CD4-positive, alpha-beta T cell (primary cell): ENCODE results near the gene TMED7. TPM values are rescaled to one million over a fixed set of nuclear protein-coding genes. Genes with fewer than 3 reads are reported as not detected.

ENCODE experiments used
- ATAC-seq: fragments of 200-7000 bp; cut with Tn5 transposase; one replicate; pipeline ENCODE4 v1.10.0; 2022; ENCODE audit warnings: mild to moderate bottlenecking; ENCODE audit not compliant: poor library complexity
- CTCF ChIA-PET: fragments of 350-600 bp; sonication (Branson Sonifier 250); formaldehyde crosslinking; loops from one replicate; lab custom pipeline; 2021; ENCODE audit warnings: antibody characterized with exemption, inconsistent platforms; lab: Charles Lee
- POLR2A ChIA-PET: fragments of 350-600 bp; sonication (Branson Sonifier 250); formaldehyde crosslinking; loops from one replicate; lab custom pipeline; 2021; ENCODE audit warnings: antibody characterized with exemption, inconsistent platforms; lab: Charles Lee
- DNase-seq, 14 experiments: peaks; one replicate each; pipeline ENCODE4 v3.0.0-alpha.2; 2013 to 2020; ENCODE audit warnings: mixed read lengths in 2 of 14
- H3K27ac ChIP-seq, 2 donors: one replicate each; pipeline versions ENCODE4 v1.5.1 to v1.7.0; 2013; ENCODE audit warnings: low read length in 2 of 2, low read depth in 1 of 2, mild to moderate bottlenecking in 1 of 2
- H3K27me3 ChIP-seq, 2 experiments: 1 replicate in 1 of 2; 2 replicates in 1 of 2; pipeline versions ENCODE4 v1.6.1 to v1.7.0; 2013; ENCODE audit warnings: low read length in 2 of 2, control low read depth in 1 of 2, mild to moderate bottlenecking in 1 of 2, moderate library complexity in 1 of 2; ENCODE audit not compliant: insufficient read depth in 2 of 2, control insufficient read depth in 1 of 2
- H3K36me3 ChIP-seq: one replicate; pipeline ENCODE4 v1.6.1; 2013; ENCODE audit warnings: low read length, control low read depth; ENCODE audit not compliant: insufficient read depth
- H3K4me1 ChIP-seq: one replicate; pipeline ENCODE4 v1.6.1; 2013; ENCODE audit warnings: low read length, control low read depth; ENCODE audit not compliant: insufficient read depth
- H3K4me3 ChIP-seq: one replicate; pipeline ENCODE4 v1.5.1; 2013; ENCODE audit warnings: mild to moderate bottlenecking, low read length, moderate library complexity
- H3K9me3 ChIP-seq, 2 experiments: 1 replicate in 1 of 2; 2 replicates in 1 of 2; pipeline versions ENCODE4 v1.6.1 to v1.7.0; 2013; ENCODE audit warnings: low read length in 2 of 2, mild to moderate bottlenecking in 2 of 2, control low read depth in 1 of 2, moderate library complexity in 1 of 2; ENCODE audit not compliant: control insufficient read depth in 1 of 2, insufficient read depth in 1 of 2
- H3K27ac Mint-ChIP-seq: one replicate; pipeline ENCODE4 v1.8.0; 2020; ENCODE audit warnings: mixed read lengths
- H3K27me3 Mint-ChIP-seq: one replicate; pipeline ENCODE4 v1.8.0; 2021; ENCODE audit warnings: mixed read lengths
- H3K36me3 Mint-ChIP-seq: one replicate; pipeline ENCODE4 v1.8.0; 2021; ENCODE audit warnings: low read depth, mixed read lengths
- H3K4me1 Mint-ChIP-seq: one replicate; pipeline ENCODE4 v1.8.0; 2021; ENCODE audit warnings: low read depth, mixed read lengths
- H3K4me3 Mint-ChIP-seq: one replicate; pipeline ENCODE4 v1.8.0; 2020; ENCODE audit warnings: mild to moderate bottlenecking, mixed read lengths
- H3K9me3 Mint-ChIP-seq: one replicate; pipeline ENCODE4 v1.8.0; 2020; ENCODE audit warnings: mixed read lengths
- intact Hi-C, 2 experiments: fragments of 100-400 bp; cut with DNase I in 1 of 2; cut with micrococcal nuclease in 1 of 2; formaldehyde crosslinking; loops; one replicate each; pipeline versions ENCODE4 v1.15.1 to v1.9.0; 2023 to 2025; cut with DNase I, micrococcal nuclease
- total RNA-seq, 174 experiments: library from RNA in 2 of 174; stranded (reverse) in 2 of 174; gene quantifications; one replicate each; pipeline ENCODE4 v1.2.3 and lab custom pipeline; 2021 to 2026
- TF ChIP-seq, protein P1 (sequence below): fragments of 200-600 bp; IDR thresholded peaks from one replicate; pipeline ENCODE4 v1.8.0; 2022; ENCODE audit warnings: antibody characterized with exemption, mild to moderate bottlenecking

Gene TMED7
- total RNA-seq, 2 experiments from 2014 or later: 50.4 to 56.7 TPM

DNA sequence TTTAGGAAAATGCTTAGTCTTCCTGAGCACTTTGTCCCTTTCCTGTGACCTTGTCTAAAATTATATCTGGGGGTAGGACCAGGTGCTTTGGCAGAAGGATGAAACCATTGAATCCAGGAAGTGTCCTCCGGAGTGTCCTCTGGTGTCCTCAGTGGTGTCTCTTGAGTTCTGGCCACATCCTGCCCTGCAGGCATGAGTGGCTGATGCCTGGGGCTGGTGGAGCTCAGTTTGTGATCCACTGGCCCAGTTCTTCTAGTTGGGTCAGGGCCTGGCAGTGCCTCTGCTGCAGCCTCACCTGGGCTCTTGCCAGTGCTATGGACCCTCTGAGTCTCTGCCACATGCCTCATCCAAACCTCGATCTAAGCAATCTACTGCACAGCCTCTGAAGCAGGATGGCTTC, 14.4 kb upstream of the TMED7 start:
- ChIA-PET POLR2A (no interaction called here), CTCF (no interaction called here)
- Mint-ChIP-seq H3K4me1 (no peaks in the 10 kb centered on the region), H3K36me3 (no peaks in the 10 kb centered on the region), H3K4me3 (no peak overlapping the region), H3K27ac (no peak overlapping the region), H3K9me3 (no peaks in the 10 kb centered on the region), H3K27me3 (peaks cover 24% of the 10 kb centered on the region)
- no peak for DNase-seq
- Histone ChIP-seq H3K27ac (no peak overlapping the region), H3K27me3 (peaks cover 4 to 17% of the 10 kb centered on the region in 2 experiments), H3K4me3 (no peak overlapping the region), H3K36me3 (no peaks in the 10 kb centered on the region), H3K9me3 (no peaks in the 10 kb centered on the region), H3K4me1 (no peaks in the 10 kb centered on the region)
- intact Hi-C loops: no loop called here
- TF ChIP-seq, protein P1, sequence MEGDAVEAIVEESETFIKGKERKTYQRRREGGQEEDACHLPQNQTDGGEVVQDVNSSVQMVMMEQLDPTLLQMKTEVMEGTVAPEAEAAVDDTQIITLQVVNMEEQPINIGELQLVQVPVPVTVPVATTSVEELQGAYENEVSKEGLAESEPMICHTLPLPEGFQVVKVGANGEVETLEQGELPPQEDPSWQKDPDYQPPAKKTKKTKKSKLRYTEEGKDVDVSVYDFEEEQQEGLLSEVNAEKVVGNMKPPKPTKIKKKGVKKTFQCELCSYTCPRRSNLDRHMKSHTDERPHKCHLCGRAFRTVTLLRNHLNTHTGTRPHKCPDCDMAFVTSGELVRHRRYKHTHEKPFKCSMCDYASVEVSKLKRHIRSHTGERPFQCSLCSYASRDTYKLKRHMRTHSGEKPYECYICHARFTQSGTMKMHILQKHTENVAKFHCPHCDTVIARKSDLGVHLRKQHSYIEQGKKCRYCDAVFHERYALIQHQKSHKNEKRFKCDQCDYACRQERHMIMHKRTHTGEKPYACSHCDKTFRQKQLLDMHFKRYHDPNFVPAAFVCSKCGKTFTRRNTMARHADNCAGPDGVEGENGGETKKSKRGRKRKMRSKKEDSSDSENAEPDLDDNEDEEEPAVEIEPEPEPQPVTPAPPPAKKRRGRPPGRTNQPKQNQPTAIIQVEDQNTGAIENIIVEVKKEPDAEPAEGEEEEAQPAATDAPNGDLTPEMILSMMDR: no peak
- no peak for ATAC-seq

DNA sequence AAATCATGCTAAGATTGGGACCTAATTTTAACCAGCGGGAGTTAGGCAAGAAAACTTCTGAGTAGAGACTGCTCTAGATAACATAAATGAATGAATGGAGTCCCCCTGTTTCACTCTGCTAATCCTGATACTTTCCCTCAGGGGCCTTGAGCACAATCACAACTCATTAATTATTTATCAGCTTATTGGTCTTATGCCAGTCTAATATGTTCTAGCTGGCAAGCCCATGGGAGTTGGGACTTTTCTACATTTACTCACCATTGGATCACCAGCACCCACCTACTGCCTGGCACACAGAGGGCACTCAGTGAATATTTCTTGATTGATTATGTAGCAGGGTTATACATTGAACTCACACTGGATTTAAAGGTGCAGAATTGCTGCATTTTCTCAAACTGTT, 13.5 kb upstream of the TMED7 start:
- no peaks in the 10 kb centered on the region for H3K9me3 ChIP-seq
- ChIA-PET POLR2A (no interaction called here), CTCF (no interaction called here)
- H3K4me3 ChIP-seq: no peak overlapping the region
- TF ChIP-seq, protein P1: no peak
- H3K36me3 Mint-ChIP-seq: no peaks in the 10 kb centered on the region
- ATAC-seq (no peak), DNase-seq (no peak)
- intact Hi-C loops: no loop called here
- H3K4me1 ChIP-seq: peaks cover 3% of the 10 kb centered on the region
- H3K36me3 ChIP-seq: no peaks in the 10 kb centered on the region
- peaks cover 3% of the 10 kb centered on the region for H3K4me1 Mint-ChIP-seq
- peaks cover 4 to 12% of the 10 kb centered on the region in 2 experiments for H3K27me3 ChIP-seq
- no peaks in the 10 kb centered on the region for H3K9me3 Mint-ChIP-seq
- H3K27ac Mint-ChIP-seq: no peak overlapping the region
- H3K27me3 Mint-ChIP-seq: peaks cover 17% of the 10 kb centered on the region
- no peak overlapping the region for H3K27ac ChIP-seq
- no peak overlapping the region for H3K4me3 Mint-ChIP-seq

DNA sequence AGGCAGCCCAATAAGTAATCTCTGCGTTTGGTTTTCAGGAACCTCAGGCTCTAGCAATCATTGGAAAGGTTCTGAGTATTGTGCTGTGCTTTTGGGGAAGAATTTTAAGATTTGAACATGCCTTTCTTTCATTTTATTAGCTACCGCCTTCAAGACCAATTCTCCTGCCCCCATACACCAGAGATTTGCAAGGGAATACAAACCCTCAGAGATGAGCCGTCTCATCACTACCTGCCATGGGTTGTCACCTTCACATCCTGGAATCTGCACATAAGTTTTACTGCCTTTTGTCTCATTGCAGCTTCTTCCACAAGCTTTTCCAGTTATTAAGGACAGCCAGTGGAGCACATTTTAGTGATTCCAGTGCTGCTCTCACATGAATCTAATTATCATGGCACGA, 11.7 kb upstream of the TMED7 start:
- Mint-ChIP-seq H3K4me1 (peaks cover 8% of the 10 kb centered on the region), H3K36me3 (no peaks in the 10 kb centered on the region), H3K27ac (no peak overlapping the region), H3K4me3 (no peak overlapping the region), H3K9me3 (no peaks in the 10 kb centered on the region), H3K27me3 (peaks cover 5% of the 10 kb centered on the region)
- ATAC-seq: no peak
- H3K4me3 ChIP-seq: no peak overlapping the region
- no peak for DNase-seq
- no peaks in the 10 kb centered on the region for H3K36me3 ChIP-seq
- H3K27ac ChIP-seq: no peak overlapping the region
- peaks cover 5% of the 10 kb centered on the region for H3K4me1 ChIP-seq
- TF ChIP-seq, protein P1: no peak
- ChIA-PET POLR2A (no interaction called here), CTCF (no interaction called here)
- no peaks in the 10 kb centered on the region for H3K9me3 ChIP-seq
- intact Hi-C loops: no loop called here
- no peaks in the 10 kb centered on the region for H3K27me3 ChIP-seq
